GM19395 (cell line): ENCODE results near the gene AP5Z1.

Experiments used
- ATAC-seq: cut with Tn5 transposase; IDR thresholded peaks from one replicate; pipeline ENCODE4 v1.9.1; 2021; ENCODE audit warnings: mild to moderate bottlenecking, moderate library complexity; ENCODE audit not compliant: unreplicated experiment

AP5Z1 gene

DNA sequence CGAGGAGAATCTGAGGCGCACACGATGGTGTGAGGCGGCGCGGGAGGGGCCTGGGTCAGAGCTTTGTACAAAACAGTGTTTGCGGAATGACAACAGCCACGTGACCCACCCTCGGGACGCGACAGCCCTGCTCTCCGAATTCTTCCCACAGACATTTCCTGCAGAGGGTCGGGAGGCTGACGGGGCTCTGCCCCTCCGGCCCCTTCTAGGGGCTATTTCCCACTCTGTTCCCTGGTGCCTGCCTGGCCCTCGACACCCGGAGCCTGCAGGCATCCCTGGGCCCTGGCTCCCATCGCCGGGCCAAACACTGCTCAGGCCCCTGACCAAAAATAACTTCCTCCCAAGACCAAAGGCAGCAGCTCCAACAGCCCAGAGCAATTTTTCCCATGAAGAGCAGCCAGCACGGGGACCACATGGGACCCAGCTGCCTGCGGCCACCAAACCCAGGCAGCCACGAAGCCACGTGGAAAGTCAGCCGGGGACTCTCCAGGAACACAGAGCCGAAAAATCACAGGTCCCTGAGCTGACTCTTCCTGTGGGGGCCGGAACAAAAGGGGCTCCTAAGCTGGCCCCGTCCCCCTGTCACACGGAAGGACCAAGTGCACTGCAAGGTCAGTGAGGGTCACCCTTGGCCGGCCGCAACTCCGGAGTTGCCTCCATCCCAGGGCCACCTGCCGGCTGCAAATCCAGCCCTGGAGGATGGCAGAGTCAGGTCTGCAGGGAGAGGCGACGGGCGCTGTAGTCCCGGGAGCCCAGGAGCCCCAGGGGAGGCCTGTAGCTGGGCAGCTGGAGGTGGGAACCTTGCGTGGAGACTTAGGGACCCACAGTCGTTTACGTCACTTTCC, 44.4 kb downstream of the AP5Z1 start:
- no peak for ATAC-seq

DNA sequence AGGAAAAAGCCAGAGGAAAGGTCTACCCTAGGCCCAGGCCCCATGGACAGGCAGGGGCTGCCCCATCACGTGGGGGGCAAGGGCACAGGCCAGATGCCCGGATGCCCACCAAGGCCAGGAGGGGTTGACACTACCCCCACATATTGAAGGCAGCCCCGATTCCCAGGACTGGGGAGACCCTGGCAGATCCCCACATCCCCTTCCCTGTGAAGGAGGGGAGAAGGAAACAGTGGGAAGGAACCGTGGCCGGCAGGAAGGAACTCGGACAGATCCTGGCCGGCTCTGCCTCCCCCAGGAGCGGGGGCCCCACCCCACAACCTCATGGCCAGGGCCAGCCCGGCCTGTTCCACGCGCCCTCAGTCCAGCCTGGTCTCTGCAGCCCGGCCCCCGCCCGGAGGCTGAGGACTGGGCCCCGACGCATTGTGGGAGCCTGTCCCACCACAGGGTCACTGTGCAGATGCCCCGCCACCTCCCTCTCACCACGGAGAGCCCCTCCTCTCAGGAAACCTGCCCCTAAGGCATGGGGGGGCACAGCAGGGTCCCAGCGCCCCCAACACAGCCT, 45.1 kb downstream of the AP5Z1 start:
- no peak for ATAC-seq

DNA sequence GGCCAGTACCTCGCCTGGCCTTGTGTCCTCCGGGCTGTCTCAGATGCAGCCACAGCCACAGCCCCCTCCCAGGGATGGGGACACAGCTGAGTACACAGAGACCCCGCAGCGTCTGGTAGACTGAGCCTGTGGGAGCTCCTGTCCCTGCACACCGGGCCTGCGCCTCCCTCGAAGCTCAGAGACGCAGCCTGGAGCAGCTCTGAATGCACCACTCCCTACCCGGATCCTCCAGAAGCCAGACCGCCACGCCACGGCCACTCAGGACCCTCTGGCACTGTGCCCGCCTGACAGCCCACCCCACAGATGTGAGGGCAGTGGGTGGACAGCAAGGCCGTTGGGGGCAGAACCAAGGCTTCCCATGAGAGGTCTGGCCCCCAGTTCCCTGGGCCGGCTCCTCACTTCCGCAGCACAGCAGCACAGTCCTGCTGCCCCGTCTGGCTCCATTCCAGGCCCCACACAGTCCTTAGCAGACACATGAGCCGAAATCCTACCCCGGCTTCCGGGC, 45.6 kb downstream of the AP5Z1 start:
- no peak for ATAC-seq

DNA sequence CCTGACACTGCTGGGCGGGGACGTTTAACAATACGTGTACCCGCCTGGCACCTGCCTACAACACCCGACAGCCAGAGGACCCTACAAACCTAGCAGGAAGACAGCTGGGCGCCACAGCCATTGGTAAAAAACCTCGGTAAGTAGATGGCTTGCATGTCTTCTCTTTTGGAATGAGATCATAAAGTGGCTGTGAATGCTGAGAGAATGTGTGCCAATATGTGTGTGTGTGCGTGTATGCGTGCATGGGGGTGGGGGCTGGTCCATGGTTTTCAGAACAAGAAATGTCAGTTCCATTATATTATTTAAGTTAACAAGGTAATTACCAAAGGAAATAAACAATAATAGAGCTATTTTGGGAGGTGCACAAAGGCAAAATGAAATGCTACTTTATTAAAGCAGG, 47.3 kb downstream of the AP5Z1 start:
- no peak for ATAC-seq

DNA sequence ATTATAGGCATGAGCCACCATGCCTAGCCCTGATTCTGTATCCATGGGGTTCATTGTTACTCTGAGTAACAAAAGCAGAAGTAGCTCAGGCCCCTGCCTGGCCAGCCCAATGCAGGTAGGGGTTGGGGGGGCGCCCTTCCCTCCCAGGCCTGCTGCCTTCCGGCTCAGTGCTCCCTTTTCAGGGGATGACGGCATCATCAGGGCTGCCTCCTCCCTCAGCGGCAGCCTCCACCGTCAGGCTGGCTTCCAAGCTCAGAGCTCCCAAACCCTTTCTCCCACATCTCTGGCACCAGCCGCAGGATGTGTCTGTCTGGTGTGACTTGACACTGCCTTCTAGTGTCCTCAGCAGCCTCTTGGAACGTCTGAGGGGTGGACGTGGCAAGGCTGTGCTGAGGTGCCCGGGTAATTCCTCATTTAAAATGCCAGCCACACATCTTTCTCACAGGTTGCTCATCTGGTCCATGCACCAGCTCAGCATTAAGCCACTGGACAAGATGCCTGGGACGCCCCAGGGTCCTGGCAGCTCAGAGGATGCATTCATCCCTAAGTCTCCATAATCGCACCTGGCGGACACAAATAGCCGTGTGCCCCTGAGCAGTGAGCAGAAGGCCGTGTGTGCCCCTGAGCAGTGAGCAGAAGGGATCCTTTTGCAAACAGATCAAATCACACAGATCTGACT, 48.2 kb downstream of the AP5Z1 start:
- ATAC-seq, result no peak

DNA sequence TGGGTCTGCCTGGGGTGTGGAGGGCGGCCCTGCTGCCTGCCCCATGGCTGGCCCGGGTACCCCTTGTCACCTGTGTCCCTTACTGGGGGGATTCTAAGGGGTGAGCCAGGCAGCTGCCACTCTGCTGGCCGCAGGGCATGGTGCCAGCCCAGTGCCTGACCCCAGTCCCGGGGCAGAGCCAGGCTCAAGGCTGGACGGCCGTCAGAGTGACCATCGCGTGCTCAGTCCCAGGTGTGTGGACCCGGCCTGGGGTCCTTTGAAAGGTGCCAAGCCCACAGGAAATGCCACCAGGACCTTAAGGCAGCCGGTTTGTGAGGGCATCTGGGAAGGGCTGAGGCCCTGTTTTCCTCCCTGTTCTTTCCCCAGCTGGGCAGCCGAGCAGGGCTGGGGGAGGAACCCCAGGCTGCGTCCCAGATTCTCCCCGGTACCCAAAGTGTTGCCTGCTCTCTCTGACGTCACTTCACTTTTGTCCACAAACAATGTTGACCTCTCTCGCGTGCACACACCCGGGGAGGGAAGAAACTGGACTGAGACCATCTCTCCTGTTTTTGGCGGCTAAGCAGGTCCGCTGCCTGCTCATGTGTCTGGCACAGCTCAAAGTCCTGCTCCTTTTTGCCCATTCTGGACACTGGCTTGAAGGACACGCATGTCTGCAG, 48.8 kb downstream of the AP5Z1 start:
- no peak for ATAC-seq

DNA sequence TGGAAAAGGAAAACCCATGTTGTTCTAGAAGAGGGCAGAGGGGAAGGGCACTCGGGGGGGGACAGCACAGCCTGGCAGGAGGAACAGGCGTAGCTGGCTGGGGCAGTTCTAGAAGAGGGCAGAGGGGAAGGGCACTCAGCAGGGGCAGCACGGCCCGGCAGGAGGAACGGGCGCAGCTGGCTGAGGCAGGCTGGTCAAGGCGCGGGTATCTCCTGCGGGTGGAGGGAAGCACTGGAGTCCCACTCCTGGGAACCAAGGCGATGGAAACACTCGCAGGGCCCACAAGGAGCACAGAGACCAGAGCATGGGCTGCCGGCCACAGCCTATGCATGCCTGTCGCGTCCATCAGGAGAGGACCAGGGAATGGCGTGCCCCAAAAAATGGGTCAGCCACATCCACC, 49.7 kb downstream of the AP5Z1 start:
- no peak for ATAC-seq

DNA sequence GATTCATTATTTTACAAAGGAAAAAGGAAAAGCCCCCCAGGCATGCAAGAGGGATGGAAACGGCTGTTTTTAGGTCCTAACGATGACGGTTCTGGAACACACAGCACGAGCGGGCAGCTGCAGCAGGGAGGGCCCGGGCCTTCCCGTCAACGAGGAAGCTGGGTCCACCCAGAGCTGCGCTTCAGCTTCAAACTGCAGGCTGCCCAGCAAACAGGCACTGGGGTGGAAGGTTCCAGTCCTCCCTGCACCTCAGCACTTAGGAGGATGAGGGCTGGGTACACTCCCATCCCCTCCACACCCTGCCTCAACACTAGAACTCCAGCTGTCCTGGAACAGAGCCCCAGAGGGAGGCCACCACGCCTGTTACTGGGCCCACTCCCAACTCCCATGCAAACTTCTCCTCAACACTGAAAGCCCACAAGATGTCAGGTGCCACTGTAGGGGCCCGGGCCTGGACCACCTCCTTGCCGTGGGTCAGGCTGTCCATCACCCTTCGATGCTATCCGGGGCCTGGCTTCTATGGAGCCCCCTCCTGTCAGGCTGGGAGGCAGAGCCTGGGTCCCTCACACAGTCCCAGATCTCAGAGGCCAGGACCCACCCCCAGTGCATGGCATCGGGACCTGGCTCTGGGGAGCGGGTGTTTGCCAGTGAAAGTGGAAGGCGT, 53.4 kb downstream of the AP5Z1 start:
- no peak for ATAC-seq

DNA sequence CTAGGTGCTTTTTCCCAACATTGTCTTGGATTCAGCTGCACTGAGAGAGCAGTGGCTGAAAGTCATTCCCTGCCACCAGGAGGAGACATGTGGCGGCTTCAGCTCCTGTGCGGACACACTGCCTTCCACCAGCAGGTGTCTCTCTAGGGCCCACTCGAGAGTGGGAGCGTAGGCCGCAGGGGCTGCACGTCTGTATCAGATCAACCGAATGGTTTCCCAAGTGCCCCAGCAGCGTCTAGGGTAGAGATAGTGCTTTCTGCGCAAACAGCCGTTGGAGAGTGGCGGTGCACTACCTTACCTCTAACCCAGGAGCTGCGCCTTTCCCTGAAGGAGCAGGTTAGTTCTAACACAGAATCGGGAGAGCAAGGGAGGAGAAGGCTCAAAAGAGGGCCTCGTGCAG, 54.8 kb downstream of the AP5Z1 start:
- ATAC-seq, result peak; percentile 63

DNA sequence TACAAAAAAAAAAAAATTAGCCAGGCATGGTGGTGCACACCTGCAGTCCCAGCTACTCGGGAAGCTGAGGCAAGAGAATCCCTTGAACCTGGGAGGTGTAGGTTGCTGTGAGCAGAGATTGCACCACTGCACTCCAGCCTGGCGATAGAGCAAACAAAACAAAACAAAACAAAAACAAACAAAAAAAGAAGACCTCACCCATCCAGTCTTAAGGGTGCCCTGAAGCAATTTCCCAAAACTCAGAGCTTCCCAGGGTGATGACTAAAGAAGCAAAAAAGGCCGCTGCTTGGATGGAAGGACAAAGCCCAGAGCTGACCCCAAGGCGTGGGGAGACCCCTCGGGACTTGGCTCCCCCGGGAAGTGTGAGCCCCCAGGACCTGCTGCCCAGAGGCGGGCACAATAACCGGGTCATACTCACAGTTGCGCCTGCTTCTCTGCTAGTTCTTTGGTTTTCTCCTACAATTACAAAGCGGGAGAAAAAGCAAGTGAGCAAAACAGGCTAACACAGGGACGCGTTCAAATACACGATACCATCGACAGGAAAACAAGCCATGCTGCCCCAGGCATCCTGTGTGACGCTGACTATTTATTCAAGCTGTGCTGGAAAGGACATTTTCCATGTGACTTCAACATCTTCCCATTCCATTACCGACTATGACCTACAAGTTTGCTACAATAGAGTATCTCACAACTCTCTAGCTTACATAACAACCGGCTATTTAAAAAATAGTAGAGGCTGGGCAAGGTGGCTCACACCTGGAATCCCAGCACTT, 56.5 kb downstream of the AP5Z1 start:
- no peak for ATAC-seq

DNA sequence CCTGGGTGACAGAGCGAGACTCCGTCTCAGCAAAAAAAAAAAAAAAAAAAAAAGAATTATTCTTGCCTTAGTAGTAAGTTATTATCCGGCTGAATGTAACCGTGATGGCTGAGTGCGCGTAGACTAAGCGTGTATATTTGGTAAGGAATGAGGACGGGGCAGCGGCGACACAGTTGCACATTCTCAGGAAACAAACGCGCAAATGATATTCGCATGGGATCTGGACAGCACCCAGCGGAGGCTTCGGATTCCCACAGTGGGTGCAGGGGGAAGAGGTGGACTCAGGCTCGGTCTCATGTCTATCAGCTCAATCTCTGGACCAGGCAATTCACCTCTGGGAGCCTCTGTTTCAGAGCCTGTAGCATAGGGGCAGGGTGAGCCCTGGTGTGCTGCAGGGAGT, 57.3 kb downstream of the AP5Z1 start:
- ATAC-seq, result no peak

DNA sequence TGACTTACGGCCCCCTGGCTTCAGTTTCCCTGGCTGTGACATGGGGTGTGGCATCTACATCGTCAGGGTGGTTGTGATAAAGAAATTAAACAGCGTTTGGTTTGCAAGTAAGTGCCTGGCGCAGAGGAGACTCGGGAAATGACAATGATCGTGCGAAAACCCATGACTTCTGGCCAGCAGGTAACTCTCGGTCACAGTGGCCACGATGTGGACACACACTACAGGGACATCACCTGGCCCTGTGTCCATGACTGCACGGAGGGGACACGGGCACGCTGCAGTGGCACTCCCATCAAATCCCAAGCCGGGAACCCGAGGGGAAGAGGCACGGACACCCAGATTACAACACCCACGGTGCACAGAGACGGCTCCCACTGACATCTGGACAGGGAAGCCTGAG, 57.8 kb downstream of the AP5Z1 start:
- no peak for ATAC-seq

DNA sequence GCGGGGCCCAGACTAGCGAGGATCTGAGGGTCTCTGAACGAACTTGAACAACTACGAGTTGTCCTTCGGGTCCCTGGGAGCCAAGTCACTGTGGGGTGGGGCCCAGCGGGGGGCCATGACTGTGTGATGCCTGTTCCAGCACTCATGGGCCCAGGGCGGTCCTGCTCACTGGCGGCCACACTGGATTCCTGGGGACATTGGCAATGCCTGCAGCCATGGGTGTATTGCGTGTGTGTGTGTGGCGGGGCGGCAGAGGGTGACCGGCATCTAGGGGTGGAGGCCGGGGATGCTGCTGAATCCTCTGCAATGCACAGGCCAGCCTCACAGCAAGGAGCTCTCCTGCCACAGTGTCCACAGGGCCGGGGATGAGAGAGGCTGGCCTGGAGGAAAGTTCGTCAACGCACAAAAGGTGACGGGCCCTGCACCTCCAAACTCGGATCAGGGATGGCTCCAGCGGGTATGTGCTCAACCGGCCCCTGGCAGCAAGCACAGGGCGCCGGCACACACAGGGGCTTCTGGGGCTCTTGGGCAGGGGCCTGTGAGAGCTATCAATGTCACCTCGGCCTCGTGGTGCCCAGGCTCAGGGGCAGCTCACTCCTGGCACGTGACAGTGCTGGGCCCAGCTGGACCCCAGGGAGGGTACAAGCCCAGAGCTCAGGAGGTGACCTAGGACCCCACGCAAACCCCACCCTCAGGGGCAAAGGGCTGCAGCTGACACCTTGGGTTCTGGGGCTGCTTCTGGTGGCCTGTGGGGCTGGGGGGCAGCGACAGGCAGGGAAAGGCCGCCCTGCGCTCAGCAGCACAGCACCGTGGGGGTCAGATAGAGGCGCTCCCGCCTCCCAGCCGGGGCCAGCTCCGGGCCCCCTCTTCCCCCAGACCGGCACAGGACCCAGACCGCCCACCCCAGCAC, 58.5 kb downstream of the AP5Z1 start:
- ATAC-seq, result no peak

DNA sequence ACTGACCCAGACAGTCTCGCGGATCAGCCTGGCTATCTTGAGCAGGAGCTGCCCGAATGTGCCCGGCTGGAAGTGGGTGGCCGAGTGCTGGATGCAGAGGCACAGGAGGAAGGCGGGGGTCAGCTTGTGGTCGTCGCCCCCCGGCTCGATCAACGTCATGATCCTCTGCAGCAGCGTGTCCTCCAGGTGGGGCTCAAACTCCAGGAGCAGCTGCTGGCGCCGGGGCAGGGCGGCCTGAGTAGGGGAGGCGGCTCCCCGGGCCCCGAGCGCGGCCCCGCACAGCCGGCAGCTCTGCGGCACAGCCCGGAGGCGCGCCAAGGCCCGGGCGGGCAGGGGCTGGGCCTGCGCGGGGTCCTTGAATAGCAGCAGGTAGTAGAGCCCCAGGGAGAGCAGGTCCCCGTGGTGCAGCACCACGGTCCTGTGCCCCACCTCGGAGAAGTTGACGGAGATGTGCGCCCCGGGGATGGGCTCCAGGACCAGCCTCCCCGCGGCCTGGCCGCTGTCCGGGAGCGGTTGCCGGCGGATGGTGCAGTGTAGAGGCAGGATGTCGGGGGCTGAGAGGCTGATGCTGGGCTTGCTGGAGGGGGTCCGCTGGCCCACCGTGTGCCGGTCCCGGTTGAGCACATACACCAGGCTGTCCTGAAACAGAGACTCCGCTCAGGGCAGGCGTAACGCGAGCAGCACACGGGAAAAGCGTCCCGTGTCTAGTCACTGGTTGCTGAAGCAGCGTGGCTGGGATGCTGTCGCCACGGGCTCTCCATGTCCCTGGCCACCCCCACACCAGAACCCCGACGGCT, 59.4 kb downstream of the AP5Z1 start:
- ATAC-seq, result no peak

DNA sequence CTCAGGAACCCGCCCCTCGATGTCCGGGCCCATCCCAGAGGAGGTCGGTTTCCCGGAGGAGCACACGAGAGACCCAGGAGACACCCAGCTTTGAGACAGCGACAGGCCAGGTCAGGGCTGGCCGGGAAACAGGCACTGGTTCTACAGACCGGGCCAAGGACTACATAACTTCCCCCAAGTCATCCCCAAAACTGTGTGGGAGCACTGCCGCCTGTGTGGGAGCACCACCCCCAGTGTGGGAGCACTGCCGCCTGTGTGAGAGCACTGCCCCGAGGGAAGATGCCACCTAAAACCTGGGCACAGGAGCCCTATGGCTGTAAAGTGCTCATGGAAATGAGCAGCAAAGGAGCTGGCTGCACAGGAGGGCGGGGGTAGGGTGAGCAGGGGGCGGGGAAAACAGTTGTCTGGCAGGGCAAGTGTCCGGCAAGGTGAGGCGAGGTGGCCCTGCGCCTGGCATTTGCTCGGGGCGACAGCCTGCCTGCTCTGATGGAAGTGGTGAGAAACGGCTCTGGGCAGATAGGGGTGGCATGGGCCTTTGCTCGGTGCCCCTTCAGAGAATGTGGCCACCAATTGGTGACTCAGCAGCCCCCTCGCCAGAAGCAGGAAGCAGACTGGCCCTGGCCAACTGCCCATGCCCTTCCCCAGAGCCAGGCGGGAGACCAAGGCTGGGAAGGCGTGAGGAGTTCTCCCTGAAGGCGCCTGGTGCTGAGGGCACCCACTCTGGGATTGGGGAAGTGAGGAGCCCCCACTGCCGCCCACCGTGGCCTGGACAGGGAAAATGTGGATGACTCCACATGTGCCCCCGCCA, 60.2 kb downstream of the AP5Z1 start:
- ATAC-seq, result no peak

DNA sequence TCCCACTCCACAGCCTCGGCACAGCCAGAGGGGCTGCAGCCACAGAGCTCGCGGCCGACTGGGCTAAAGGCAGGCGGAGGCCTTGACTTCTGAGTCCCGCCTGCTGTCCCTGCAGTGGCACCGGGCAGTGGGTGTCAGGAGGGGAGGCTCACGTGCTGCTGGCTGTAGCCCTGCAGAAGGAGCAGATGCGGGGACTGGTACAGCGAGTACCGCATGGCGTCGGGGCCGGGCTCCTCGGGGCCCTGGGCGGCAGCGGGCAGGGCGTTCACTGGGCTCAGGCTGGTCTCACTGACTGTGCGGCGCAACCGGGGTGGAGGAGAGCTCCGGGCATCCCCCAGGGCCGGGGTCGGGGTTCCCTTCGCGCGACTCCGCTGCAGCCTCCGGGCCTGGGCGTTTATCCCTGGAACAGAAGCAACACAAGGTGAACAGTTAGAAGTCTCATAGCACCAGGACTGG, 60.8 kb downstream of the AP5Z1 start:
- ATAC-seq, result no peak

DNA sequence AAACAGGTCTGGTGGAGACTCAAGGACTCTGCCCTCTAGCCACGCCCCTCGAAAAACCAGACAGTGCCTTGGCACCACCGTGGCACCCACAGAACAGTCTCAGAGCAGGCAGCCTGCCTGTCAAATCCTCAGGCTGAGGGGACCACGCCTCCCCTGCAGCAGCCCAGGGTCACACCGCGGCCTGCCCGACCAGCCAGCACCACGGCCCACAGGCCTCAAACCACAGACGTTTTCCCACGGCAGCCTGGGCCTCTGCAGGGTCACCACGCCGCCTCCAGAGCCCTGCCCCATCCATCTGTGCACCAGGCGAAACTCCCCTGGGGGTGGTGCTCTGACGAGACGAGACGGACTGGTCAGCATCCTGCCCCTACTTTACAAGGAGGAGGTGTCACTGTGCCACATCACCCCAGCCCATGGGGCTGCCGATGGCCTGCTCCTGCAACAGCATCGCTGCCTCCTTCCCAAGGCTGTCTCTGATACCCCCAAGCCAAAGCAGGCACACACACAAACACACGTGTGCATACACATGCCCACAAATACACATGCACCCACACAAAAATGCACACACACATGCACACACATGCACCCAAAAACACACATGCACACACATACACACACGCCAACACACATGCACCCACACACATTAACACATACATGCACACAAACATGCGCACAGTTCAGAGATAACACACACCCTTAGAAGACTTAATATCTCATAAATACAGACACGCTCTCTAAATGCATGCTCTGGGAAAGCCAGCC, 61.8 kb downstream of the AP5Z1 start:
- ATAC-seq, result no peak
